K562 (cell line): ENCODE results near the gene BBC3. TPM values are rescaled to one million over a fixed set of nuclear protein-coding genes. Genes with fewer than 3 reads are reported as not detected.

Source experiments
- ARHGAP35 ChIP-seq: fragments of 450-650 bp; IDR thresholded peaks from 2 replicates; pipeline ENCODE4 v1.6.1; 2018; ENCODE audit not compliant: partially characterized antibody
- EP400 ChIP-seq: fragments of 450-650 bp; IDR thresholded peaks from 2 replicates; pipeline ENCODE4 v1.6.1; 2017; ENCODE audit warnings: antibody characterized with exemption, mild to moderate bottlenecking, moderate library complexity
- FIP1L1 ChIP-seq: fragments of 200-400 bp; formaldehyde crosslinking; IDR thresholded peaks from 2 replicates; pipeline ENCODE4 v1.6.1; 2018; ENCODE audit warnings: mild to moderate bottlenecking, low read depth, low read length; ENCODE audit not compliant: poor library complexity, severe bottlenecking
- HMGN3 ChIP-seq: IDR thresholded peaks from 2 replicates; pipeline ENCODE4 v1.6.1; 2011; ENCODE audit warnings: borderline replicate concordance, low read depth, mild to moderate bottlenecking, mixed read lengths, low read length; ENCODE audit not compliant: insufficient read length; ENCODE audit errors: extremely low read depth
- JUNB ChIP-seq: fragments of 450-650 bp; formaldehyde crosslinking; conservative IDR thresholded peaks from 2 replicates; pipeline ENCODE4 v1.4.0; 2020; ENCODE audit warnings: mild to moderate bottlenecking
- RBM14 ChIP-seq: fragments of 200-400 bp; formaldehyde crosslinking; IDR thresholded peaks from 2 replicates; pipeline ENCODE4 v1.6.1; 2018; ENCODE audit warnings: low read depth, mild to moderate bottlenecking, low read length, moderate library complexity, borderline replicate concordance; ENCODE audit not compliant: insufficient read depth
- RFX5 ChIP-seq: IDR thresholded peaks from 2 replicates; pipeline ENCODE4 v1.6.1; 2011; ENCODE audit warnings: low read depth, mild to moderate bottlenecking, improper control_type of control experiment, low read length
- RREB1 ChIP-seq: fragments of 250-450 bp; sonication (Bioruptor Pico); IDR thresholded peaks from 2 replicates; pipeline ENCODE4 v1.4.0; 2020
- SIN3A ChIP-seq, 2 experiments: fragments of 150-350 bp in 1 of 2; IDR thresholded peaks; 2 replicates each; pipeline ENCODE4 v1.6.1; 2011 to 2016; ENCODE audit warnings: borderline replicate concordance in 2 of 2, low read depth in 2 of 2, low read length in 2 of 2, mild to moderate bottlenecking in 2 of 2, moderate library complexity in 2 of 2; ENCODE audit not compliant: control insufficient read depth in 1 of 2
- SMAD1 ChIP-seq: fragments of 150-350 bp; IDR thresholded peaks from 2 replicates; pipeline ENCODE4 v1.6.1; 2014; ENCODE audit warnings: low read length, low read depth; ENCODE audit not compliant: partially characterized antibody
- SNAPC5 ChIP-seq: fragments of 250-450 bp; sonication (Bioruptor Pico); IDR thresholded peaks from 2 replicates; pipeline ENCODE4 v1.8.0; 2021; ENCODE audit warnings: moderate library complexity, mild to moderate bottlenecking, inconsistent platforms
- TBP ChIP-seq: optimal IDR thresholded peaks from 2 replicates; pipeline ENCODE3; 2011; ENCODE audit warnings: low read depth, low read length, improper control_type of control experiment
- TEAD4 ChIP-seq, 2 experiments: sonication (generic) in 1 of 2; formaldehyde crosslinking in 1 of 2; IDR thresholded peaks; 2 replicates each; pipeline versions ENCODE4 v1.6.1 to v1.8.0; 2012 to 2022; ENCODE audit warnings: borderline replicate concordance in 1 of 2, inconsistent platforms in 1 of 2, low read length in 1 of 2, mild to moderate bottlenecking in 1 of 2, missing genetic modification reagents in 1 of 2
- TFAP4 ChIP-seq: sonication (generic); formaldehyde crosslinking; IDR thresholded peaks from 2 replicates; pipeline ENCODE4 v1.8.0; 2022; ENCODE audit warnings: missing genetic modification reagents, mild to moderate bottlenecking, moderate library complexity, borderline replicate concordance
- THRA ChIP-seq: fragments of 450-650 bp; IDR thresholded peaks from 2 replicates; pipeline ENCODE4 v1.6.1; 2017; ENCODE audit warnings: mild to moderate bottlenecking, moderate library complexity
- ZBTB8A ChIP-seq: fragments of 450-650 bp; IDR thresholded peaks from 2 replicates; pipeline ENCODE4 v1.6.1; 2018; ENCODE audit warnings: mild to moderate bottlenecking, moderate library complexity; ENCODE audit not compliant: partially characterized antibody
- ZNF384 ChIP-seq: IDR thresholded peaks from 2 replicates; pipeline ENCODE4 v1.6.1; 2012; ENCODE audit warnings: low read depth, low read length, improper control_type of control experiment
- polyA plus RNA-seq, 8 experiments: library from polyadenylated mRNA; depleted of rRNA in 4 of 8; stranded (reverse) in 5 of 8; unstranded in 3 of 8; fragments of >200 nt; fragmentation: Nextera tagmentation in 2 of 8; fragmentation: Illumina TruSeq in 1 of 8; extraction: Ambion mirVana in 2 of 8; extraction: Trizol in 1 of 8; gene quantifications; 2 replicates each; pipeline versions ENCODE4 v1.2.1 to v1.2.3, GENCODE V29; 2011 to 2014; ENCODE audit warnings: inconsistent platforms in 1 of 8, missing spikeins in 1 of 8
- total RNA-seq, 7 experiments: library from RNA; depleted of rRNA in 6 of 7; stranded (reverse); fragments of >200 nt in 6 of 7; fragmentation: Illumina TruSeq in 2 of 7; extraction: Trizol in 2 of 7; gene quantifications; 2 replicates each; pipeline versions ENCODE4 v1.2.1 to v1.2.3, GENCODE V29; 2011 to 2021; ENCODE audit warnings: low replicate concordance in 1 of 7

The BBC3 gene
- total and polyA plus RNA-seq, 9 of the 15 experiments (the other 6 are each of a cell fraction or from before 2014, with no cell fraction given), result 0.15 to 30.7 (median 4.8) TPM

GRCh38 chr19:47240996-47241918 is 10.3 kb upstream of the BBC3 start (continued):
- TF ChIP-seq RREB1 (CRISPR knock-in tag) (peak; percentile 49; the same call in 1 of the 2 replicates), SNAPC5 (CRISPR knock-in tag) (no peak), EP400 (peak; percentile 74), ARHGAP35 (peak; percentile 41), THRA (no peak), ZNF384 (no peak), HMGN3 (peak; percentile 55), TBP (no peak), FIP1L1 (no peak), ZBTB8A (no peak), RFX5 (peak; percentile 88), SMAD1 (no peak), TEAD4 (IDR thresholded peaks at IDR 0.05; ENCODE audit: low read length) (no peak), TEAD4 (CRISPR knock-in tag; IDR thresholded peaks at IDR 0.05; ENCODE audit: borderline replicate concordance) (no peak), RBM14 (no peak), TFAP4 (CRISPR knock-in tag) (peak; percentile 57; the same call in 1 of the 2 replicates), SIN3A (IDR thresholded peaks at IDR 0.05; ENCODE audit: borderline replicate concordance in 2 of 2, control insufficient read depth in 1 of 2, low read depth in 2 of 2, low read length in 2 of 2) (no peak), JUNB (CRISPR knock-in tag) (peak; percentile 69; the same call in 1 of the 2 replicates)
